BJ (cell line): ENCODE results near the gene PLPP3. TPM values are rescaled to one million over a fixed set of nuclear protein-coding genes. Genes with fewer than 3 reads are reported as not detected.

Source experiments
- CTCF ChIA-PET: fragments of 350-600 bp; formaldehyde crosslinking; extraction: SDS; loops from one replicate; lab custom pipeline; 2021; ENCODE audit warnings: antibody characterized with exemption, inconsistent platforms; lab: Yijun Ruan, JAX
- POLR2A ChIA-PET: fragments of 300-600 bp; sonication (Branson Sonifier 250); formaldehyde crosslinking; extraction: SDS; loops from one replicate; lab custom pipeline; 2021; ENCODE audit warnings: antibody characterized with exemption; lab: Charles Lee
- DNase-seq: peaks from one replicate; pipeline ENCODE4 v3.0.0-alpha.2; 2011; ENCODE audit warnings: low read depth
- H3K27me3 ChIP-seq: 2 replicates; pipeline ENCODE4 v1.6.0; 2011; ENCODE audit warnings: low read length; ENCODE audit not compliant: control insufficient read depth, insufficient read depth
- H3K36me3 ChIP-seq: 2 replicates; pipeline ENCODE4 v1.5.1; 2011; ENCODE audit warnings: low read length; ENCODE audit not compliant: control insufficient read depth, insufficient read depth
- H3K4me3 ChIP-seq: 2 replicates; pipeline ENCODE4 v1.5.1; 2011; ENCODE audit warnings: low read depth, mild to moderate bottlenecking, control low read depth, low read length
- polyA plus RNA-seq: library from polyadenylated mRNA; depleted of rRNA; stranded (reverse); fragments of >200 nt; gene quantifications from 2 replicates; pipeline ENCODE4 v1.2.3, GENCODE V29; 2011
- TF ChIP-seq, protein P1 (sequence below): IDR thresholded peaks from 2 replicates; pipeline ENCODE4 v1.5.1; 2011; ENCODE audit warnings: low read depth, mild to moderate bottlenecking, control low read depth, inconsistent platforms, low read length, moderate library complexity; ENCODE audit not compliant: insufficient read depth

Gene PLPP3
- polyA plus RNA-seq, 1 experiment = 55.4 TPM

DNA sequence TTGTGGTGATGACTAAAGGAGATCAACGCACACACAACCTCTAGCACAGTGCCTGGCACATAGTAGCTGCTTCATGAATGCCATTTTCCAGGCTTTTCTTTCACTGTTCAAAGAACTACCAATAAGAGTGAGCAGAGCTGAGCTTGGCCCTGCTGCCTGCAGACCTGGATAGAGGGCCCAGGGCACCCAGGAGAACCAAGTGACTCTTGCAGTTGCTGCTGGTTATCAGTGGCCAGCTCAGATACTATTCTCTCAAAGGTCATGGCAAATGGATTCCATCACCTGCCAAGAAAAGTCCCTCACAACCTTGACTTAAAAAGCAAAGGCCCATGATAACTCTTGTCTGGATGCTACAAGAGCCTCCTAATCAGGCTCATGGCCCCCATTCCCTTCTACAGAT, 41.7 kb downstream of the PLPP3 start:
- no peak for DNase-seq
- ChIA-PET CTCF (no interaction called here), POLR2A (no interaction called here)
- Histone ChIP-seq H3K27me3 (no peaks in the 10 kb centered on the region), H3K4me3 (no peak overlapping the region), H3K36me3 (peaks cover 5% of the 10 kb centered on the region)
- TF ChIP-seq, protein P1, sequence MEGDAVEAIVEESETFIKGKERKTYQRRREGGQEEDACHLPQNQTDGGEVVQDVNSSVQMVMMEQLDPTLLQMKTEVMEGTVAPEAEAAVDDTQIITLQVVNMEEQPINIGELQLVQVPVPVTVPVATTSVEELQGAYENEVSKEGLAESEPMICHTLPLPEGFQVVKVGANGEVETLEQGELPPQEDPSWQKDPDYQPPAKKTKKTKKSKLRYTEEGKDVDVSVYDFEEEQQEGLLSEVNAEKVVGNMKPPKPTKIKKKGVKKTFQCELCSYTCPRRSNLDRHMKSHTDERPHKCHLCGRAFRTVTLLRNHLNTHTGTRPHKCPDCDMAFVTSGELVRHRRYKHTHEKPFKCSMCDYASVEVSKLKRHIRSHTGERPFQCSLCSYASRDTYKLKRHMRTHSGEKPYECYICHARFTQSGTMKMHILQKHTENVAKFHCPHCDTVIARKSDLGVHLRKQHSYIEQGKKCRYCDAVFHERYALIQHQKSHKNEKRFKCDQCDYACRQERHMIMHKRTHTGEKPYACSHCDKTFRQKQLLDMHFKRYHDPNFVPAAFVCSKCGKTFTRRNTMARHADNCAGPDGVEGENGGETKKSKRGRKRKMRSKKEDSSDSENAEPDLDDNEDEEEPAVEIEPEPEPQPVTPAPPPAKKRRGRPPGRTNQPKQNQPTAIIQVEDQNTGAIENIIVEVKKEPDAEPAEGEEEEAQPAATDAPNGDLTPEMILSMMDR = no peak

DNA sequence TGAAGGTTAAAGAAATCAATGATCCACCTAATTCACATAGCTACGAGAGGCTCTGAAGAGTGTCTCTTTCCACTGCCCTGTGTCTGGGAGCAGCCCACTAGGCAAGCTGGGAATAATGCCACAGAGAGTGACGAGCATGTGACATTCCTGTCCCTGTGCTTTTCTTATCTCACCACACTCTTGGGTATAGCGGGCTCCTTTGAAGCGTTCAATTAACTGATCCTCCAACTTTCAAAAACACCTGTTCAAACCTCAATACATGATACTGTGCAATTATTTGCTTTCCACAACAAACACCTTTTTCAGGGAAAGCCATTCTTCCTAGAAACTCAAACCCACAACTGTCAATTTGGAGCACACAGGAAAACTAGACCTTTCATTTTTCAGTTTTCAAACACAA, 43.4 kb downstream of the PLPP3 start:
- H3K27me3 ChIP-seq = no peaks in the 10 kb centered on the region
- CTCF ChIA-PET = no interaction called here
- TF ChIP-seq, protein P1 = no peak
- POLR2A ChIA-PET = no interaction called here
- peaks cover 7% of the 10 kb centered on the region for H3K36me3 ChIP-seq
- DNase-seq = no peak
- H3K4me3 ChIP-seq = no peak overlapping the region

DNA sequence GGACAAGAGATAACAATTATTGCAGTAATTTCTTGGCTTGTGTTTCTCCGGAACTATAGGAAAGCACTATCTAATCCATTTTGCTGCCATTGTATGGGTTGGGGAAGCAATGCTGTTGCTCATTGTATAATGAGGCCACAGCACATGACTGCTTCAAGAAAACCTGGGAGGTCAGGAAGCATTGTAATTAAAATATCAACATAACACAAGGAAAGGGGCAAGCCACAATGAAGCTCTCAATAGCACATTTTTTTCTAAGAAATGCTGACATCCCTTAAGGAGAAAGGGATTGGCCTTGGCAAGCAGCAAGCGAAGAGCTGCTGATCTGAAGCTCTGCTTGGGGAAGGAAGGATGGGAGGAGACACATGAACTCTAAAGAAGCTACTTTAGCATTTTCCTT, 44.0 kb downstream of the PLPP3 start:
- Histone ChIP-seq H3K36me3 (peaks cover 7% of the 10 kb centered on the region), H3K4me3 (no peak overlapping the region), H3K27me3 (no peaks in the 10 kb centered on the region)
- ChIA-PET POLR2A (no interaction called here), CTCF (no interaction called here)
- TF ChIP-seq, protein P1 = no peak
- no peak for DNase-seq

DNA sequence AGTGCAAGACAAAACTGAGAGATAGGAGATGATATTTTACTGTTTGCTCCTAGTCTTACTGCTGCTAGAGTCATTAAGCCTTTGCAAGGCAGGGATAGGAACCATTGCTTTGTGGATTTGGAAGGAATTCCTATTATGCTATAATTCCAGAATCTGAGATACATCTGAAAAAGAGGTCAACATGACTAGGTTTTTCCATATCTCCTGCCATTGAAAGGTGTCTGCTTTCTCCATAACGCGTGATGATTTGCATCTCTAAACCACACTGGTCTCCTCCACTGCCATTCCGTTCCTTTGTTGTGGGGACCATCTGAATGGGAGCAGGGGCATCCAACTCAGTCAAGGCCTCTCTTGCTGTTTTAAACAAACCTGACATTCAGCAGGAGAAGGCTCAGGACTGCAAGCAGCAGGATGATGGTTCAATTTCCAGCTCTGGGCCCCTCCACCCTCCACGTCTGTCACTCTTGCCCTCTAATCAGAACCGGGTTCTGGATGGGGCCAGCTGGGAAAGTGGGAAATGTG, 45.2 kb downstream of the PLPP3 start:
- no peak for DNase-seq
- CTCF ChIA-PET = interaction anchor here (0.6 kb wide), 1 partner anchor 318 kb away, joined by 3 read pairs; no protein-coding TSS in a partner anchor
- POLR2A ChIA-PET = no interaction called here
- Histone ChIP-seq H3K36me3 (peaks cover 7% of the 10 kb centered on the region), H3K4me3 (no peak overlapping the region), H3K27me3 (no peaks in the 10 kb centered on the region)
- TF ChIP-seq, protein P1 = no peak

DNA sequence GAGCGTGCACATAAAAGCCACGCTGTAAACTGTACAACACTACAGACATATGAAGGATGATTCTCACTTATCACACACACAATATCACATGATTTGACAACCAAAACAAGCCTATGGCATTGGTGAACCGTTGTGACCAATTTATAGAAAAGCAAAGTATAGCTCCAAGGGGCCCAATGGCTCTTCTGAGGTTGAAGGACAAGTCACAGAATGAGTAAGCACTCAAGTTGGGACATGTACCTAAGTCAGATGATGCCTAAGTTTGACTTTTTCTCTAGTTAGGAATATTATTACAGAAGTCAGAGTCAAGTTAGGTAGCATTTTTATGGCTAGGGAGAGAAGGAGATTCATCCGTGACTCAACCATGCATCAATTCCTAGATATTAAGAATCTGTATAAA, 45.7 kb downstream of the PLPP3 start:
- H3K4me3 ChIP-seq = no peak overlapping the region
- H3K36me3 ChIP-seq = peaks cover 7% of the 10 kb centered on the region
- no peaks in the 10 kb centered on the region for H3K27me3 ChIP-seq
- POLR2A ChIA-PET = no interaction called here
- DNase-seq = no peak
- CTCF ChIA-PET = interaction anchor here (1.3 kb wide), 1 partner anchor 287 kb away, joined by 3 read pairs; no protein-coding TSS in a partner anchor
- TF ChIP-seq, protein P1 = no peak
